Measurements from ENCODE around the gene SPAST.

- TF ChIP-seq CTCF (IDR thresholded peaks at IDR 0.05) = no peak
- TF ChIP-seq ZFX (IDR thresholded peaks at IDR 0.05; ENCODE audit: borderline replicate concordance) = no peak
Observed at GRCh38 chr2:32118055-32118454, 54.7 kb downstream of the SPAST start.

All from 22Rv1 (cell line).